Epithelial cell of proximal tubule (primary cell): ENCODE data around the gene OR6F1. TPM values are rescaled to one million over a fixed set of nuclear protein-coding genes. Genes with fewer than 3 reads are reported as not detected.

Source experiments
- DNase-seq: peaks from one replicate; pipeline ENCODE4 v3.0.0-alpha.2; 2011; ENCODE audit warnings: low read depth
- H3K4me3 ChIP-seq: 2 replicates; pipeline ENCODE4 v1.5.1; 2011; ENCODE audit warnings: low read depth, mild to moderate bottlenecking, low read length
- CTCF ChIP-seq: conservative IDR thresholded peaks from 2 replicates; pipeline ENCODE4 v1.5.1; 2012; ENCODE audit warnings: low read depth, mild to moderate bottlenecking, low read length
- total RNA-seq: library from RNA; depleted of rRNA; stranded (reverse); fragments of >200 nt; gene quantifications from 2 replicates; pipeline ENCODE4 v1.2.3, GENCODE V29; 2015

OR6F1 gene
- total RNA-seq, 1 donor from 2014 or later = not detected

DNA sequence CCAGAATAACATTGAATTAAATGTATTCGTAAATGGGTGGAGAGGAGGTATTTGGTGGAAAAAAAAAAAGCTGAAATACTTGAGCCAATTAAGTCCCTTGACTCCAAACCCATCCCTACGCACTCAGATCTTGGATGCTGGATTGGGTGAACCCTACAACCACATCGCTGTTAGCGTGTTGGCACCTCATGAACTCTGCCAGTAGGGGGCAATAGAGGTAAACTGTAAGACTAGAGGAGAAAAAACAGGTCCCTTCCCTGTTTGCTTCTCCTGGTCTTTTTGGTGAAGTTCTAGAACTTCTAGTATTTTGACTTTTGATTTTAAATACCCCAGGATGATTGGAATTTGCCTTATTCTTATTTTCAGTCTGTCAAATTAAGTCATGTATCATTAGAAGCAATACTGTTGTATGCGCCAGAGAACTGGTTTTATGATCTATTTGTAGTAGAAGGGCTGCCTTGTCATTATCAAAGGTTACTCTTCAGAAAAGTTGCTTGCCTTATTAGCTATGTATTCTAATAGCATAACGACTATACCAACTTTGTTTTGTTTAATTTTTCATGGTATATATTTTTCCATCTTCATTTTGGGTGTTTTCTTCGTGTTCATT lies 35.1 kb downstream of the OR6F1 start:
- peak; percentile 71 for TF ChIP-seq CTCF
- DNase-seq = no peak
- no peak overlapping the region for H3K4me3 ChIP-seq

DNA sequence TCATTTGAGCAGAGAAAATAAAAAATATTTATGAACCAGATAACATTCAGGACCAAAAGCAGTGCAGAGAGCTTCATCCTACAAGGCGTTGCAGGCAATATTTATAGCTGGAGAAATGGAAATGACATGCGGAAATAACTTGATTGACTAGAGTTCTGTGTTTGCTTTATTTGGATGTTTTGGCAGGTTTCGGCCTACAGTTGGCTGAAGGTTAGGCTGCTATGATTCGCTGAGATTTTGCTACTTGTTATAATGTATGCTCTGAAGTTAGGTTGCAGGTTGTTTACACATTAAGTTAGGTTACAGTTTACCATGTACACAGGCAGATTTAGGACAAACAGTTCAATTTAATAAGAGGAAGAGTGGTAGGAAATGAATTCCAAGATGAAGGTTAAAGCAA lies 36.3 kb downstream of the OR6F1 start:
- no peak overlapping the region for H3K4me3 ChIP-seq
- DNase-seq = no peak
- no peak for TF ChIP-seq CTCF

GRCh38 chr1:247679639-247680038 lies 36.8 kb downstream of the OR6F1 start, which contains the start of gene OR13G1:
Gene OR13G1, minus strand, starts transcription at chr1:247679739. Its CDS starts 6,698 bp downstream, at chr1:247673041.
- no peak for TF ChIP-seq CTCF
- DNase-seq = no peak
- no peak within 1 kb of the TSS for H3K4me3 ChIP-seq

DNA sequence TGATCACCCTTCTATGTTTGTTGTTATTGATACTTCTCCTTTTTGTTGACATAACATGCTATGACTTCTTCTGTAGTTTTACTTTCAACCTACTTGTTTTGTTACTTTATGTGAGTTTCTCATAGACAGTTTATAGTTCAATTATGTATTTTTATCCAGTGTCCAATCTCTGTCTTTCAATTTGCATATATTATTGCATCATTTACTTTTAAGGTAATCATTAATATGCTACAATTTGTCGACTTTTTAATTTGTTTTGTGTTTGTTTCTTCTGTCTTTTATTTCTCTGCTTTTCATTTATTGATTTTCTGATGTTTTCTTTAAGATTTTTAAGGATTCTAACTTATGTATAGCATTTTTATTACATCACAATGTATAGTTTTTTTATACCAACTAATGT lies 47.2 kb downstream of the OR6F1 start:
- H3K4me3 ChIP-seq = no peak overlapping the region
- TF ChIP-seq CTCF = no peak
- DNase-seq = no peak

Other genes starting within 250 kb of the OR6F1 start
- not detected in 2 replicates for gene OR2C3, start 180.2 kb downstream of the OR6F1 start, total RNA-seq
- gene GCSAML, start 167.5 kb downstream of the OR6F1 start, total RNA-seq = not detected in 2 replicates
- gene OR2G2, start 128.3 kb downstream of the OR6F1 start, total RNA-seq = not detected in 2 replicates
- not detected in 2 replicates for gene OR2G3, start 111.1 kb downstream of the OR6F1 start, total RNA-seq
- gene OR13G1, start 36.9 kb downstream of the OR6F1 start, total RNA-seq = not detected in 2 replicates
- gene OR14K1, start 22.0 kb upstream of the OR6F1 start, total RNA-seq = not detected in 2 replicates
- gene OR14A2, start 31.5 kb upstream of the OR6F1 start, total RNA-seq = not detected in 2 replicates
- not detected in 2 replicates for gene OR1C1, start 43.9 kb upstream of the OR6F1 start, total RNA-seq
- gene OR14A16, start 107.5 kb upstream of the OR6F1 start, total RNA-seq = not detected in 2 replicates
- not detected in 2 replicates for gene OR11L1, start 125.2 kb upstream of the OR6F1 start, total RNA-seq
- 2.0 and 6.0 TPM in 2 replicates for gene TRIM58, start 140.5 kb upstream of the OR6F1 start, total RNA-seq
- 2.2 TPM in 1 of 2 replicates, not detected in the other for gene OR2W3, start 178.9 kb upstream of the OR6F1 start, total RNA-seq
- 0.14 TPM in 1 of 2 replicates, not detected in the other for gene OR2T8, start 203.6 kb upstream of the OR6F1 start, total RNA-seq
- gene OR2AJ1, start 208.2 kb upstream of the OR6F1 start, total RNA-seq = not detected in 2 replicates
- not detected in 2 replicates for gene OR2L8, start 232.2 kb upstream of the OR6F1 start, total RNA-seq
- not detected in 2 replicates for gene OR2AK2, start 248.6 kb upstream of the OR6F1 start, total RNA-seq